ENCODE data around the gene HLCS. TPM values are rescaled to one million over a fixed set of nuclear protein-coding genes. Genes with fewer than 3 reads are reported as not detected.

Gene HLCS
- total RNA-seq, 1 experiment from 2014 or later: 12.7 TPM

DNA sequence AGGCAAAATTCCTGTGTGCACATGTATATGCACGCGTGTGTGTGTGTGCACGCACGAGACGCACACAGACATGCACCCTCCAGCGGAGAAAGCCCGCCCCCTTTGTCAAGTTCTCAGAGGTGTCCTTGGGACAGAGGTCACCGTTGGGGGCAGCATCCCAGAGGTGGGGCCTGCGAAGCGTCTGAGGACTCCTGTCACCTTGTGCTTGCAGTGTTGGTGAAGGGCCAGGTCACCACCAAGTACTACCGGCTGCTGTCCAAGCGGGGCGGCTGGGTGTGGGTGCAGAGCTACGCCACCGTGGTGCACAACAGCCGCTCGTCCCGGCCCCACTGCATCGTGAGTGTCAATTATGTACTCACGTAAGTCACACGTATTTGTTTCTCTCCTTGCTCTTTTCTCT lies 225.0 kb downstream of the HLCS start:
- Mint-ChIP-seq H3K36me3 (ENCODE audit: insufficient read depth in 1 of 3, low read depth in 3 of 3) (no peaks in the 10 kb centered on the region), H3K27me3 (ENCODE audit: low read depth) (peaks cover 28% of the 10 kb centered on the region), H3K27ac (no peak overlapping the region), H3K4me1 (peaks cover 8 to 9% of the 10 kb centered on the region in 2 experiments), H3K9me3 (no peaks in the 10 kb centered on the region; a peak in 1 of 5 replicates), H3K4me3 (no peak overlapping the region)
- Histone ChIP-seq H2BK12ac (ENCODE audit: insufficient read length, low read depth, low read length) (no peak overlapping the region), H3K23me2 (ENCODE audit: insufficient read length, low read depth, low read length, poor library complexity, severe bottlenecking) (no peaks in the 10 kb centered on the region), H3K4me1 (ENCODE audit: insufficient read depth, low read length) (no peaks in the 10 kb centered on the region; the same call in 1 of the 2 replicates), H3K27me3 (ENCODE audit: insufficient read depth, low read length) (no peaks in the 10 kb centered on the region), H3T11ph (ENCODE audit: low read length) (no peak overlapping the region), H3K79me2 (ENCODE audit: insufficient read depth, low read length) (no peaks in the 10 kb centered on the region), H3K56ac (ENCODE audit: insufficient read length, low read depth, low read length) (no peak overlapping the region), H3K4me2 (ENCODE audit: insufficient read depth, insufficient read length, low read length) (no peak overlapping the region), H2AK5ac (ENCODE audit: insufficient read length, low read length) (no peak overlapping the region), H3K14ac (ENCODE audit: insufficient read depth, low read length) (no peak overlapping the region), H3K27ac (ENCODE audit: insufficient read length, low read depth, low read length) (no peak overlapping the region), H3K4ac (ENCODE audit: low read depth, low read length) (no peak overlapping the region), H3K9ac (ENCODE audit: extremely low read depth, insufficient read length, low read length) (no peak overlapping the region), H3K23ac (ENCODE audit: insufficient read length, low read depth, low read length) (no peak overlapping the region), H4K91ac (ENCODE audit: insufficient read length, low read depth, low read length) (no peak overlapping the region), H2BK5ac (ENCODE audit: insufficient read length, low read length) (no peak overlapping the region), H4K20me1 (ENCODE audit: control insufficient read depth, insufficient read depth, insufficient read length) (no peaks in the 10 kb centered on the region), H2AFZ (ENCODE audit: low read length) (no peak overlapping the region), H2BK20ac (ENCODE audit: low read depth, low read length, poor library complexity, severe bottlenecking) (no peak overlapping the region), H2BK120ac (ENCODE audit: low read depth, low read length, poor library complexity, severe bottlenecking) (no peak overlapping the region), H3K9me3 (ENCODE audit: control insufficient read depth, low read depth, low read length) (no peaks in the 10 kb centered on the region), H3K79me1 (ENCODE audit: insufficient read depth, low read depth, low read length, poor library complexity, severe bottlenecking) (no peaks in the 10 kb centered on the region), H2BK15ac (ENCODE audit: low read depth, low read length) (no peak overlapping the region), H4K8ac (replicated peaks; ENCODE audit: insufficient read length, low read depth, low read length) (no peak overlapping the region), H3K18ac (ENCODE audit: insufficient read length, low read depth, low read length) (no peak overlapping the region), H4K5ac (ENCODE audit: insufficient read length, low read depth, low read length) (no peak overlapping the region)
- WGBS (ENCODE audit: extremely low coverage, insufficient read length, low lambda C conversion rate): no CpG with 5 or more reads among the region's 21 CpGs
- no peak for DNase-seq
- TF ChIP-seq, protein P1, sequence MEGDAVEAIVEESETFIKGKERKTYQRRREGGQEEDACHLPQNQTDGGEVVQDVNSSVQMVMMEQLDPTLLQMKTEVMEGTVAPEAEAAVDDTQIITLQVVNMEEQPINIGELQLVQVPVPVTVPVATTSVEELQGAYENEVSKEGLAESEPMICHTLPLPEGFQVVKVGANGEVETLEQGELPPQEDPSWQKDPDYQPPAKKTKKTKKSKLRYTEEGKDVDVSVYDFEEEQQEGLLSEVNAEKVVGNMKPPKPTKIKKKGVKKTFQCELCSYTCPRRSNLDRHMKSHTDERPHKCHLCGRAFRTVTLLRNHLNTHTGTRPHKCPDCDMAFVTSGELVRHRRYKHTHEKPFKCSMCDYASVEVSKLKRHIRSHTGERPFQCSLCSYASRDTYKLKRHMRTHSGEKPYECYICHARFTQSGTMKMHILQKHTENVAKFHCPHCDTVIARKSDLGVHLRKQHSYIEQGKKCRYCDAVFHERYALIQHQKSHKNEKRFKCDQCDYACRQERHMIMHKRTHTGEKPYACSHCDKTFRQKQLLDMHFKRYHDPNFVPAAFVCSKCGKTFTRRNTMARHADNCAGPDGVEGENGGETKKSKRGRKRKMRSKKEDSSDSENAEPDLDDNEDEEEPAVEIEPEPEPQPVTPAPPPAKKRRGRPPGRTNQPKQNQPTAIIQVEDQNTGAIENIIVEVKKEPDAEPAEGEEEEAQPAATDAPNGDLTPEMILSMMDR (conservative IDR thresholded peaks at IDR 0.05): no peak

Measured in H9 (cell line).